Neural crest cell (in vitro differentiated cells): ENCODE measurements around the gene EMILIN1. TPM values are rescaled to one million over a fixed set of nuclear protein-coding genes. Genes with fewer than 3 reads are reported as not detected.

Source experiments
- DNase-seq: peaks from one replicate; pipeline ENCODE4 v3.0.0; 2021; ENCODE audit warnings: low read depth, mixed read lengths, low spot score
- H3K27ac Mint-ChIP-seq: one replicate; pipeline ENCODE4 v1.8.0; 2021; ENCODE audit warnings: mild to moderate bottlenecking, mixed read lengths; ENCODE audit not compliant: unreplicated experiment
- H3K27me3 Mint-ChIP-seq: 2 replicates; pipeline ENCODE4 v1.8.0; 2021; ENCODE audit warnings: low read depth, mild to moderate bottlenecking, mixed read lengths
- H3K36me3 Mint-ChIP-seq: 2 replicates; pipeline ENCODE4 v1.8.0; 2021; ENCODE audit warnings: low read depth, mild to moderate bottlenecking, mixed read lengths
- H3K4me1 Mint-ChIP-seq: 2 replicates; pipeline ENCODE4 v1.8.0; 2021; ENCODE audit warnings: mixed read lengths
- H3K4me3 Mint-ChIP-seq: one replicate; pipeline ENCODE4 v1.8.0; 2021; ENCODE audit warnings: mild to moderate bottlenecking, mixed read lengths
- H3K9me3 Mint-ChIP-seq: 2 replicates; pipeline ENCODE4 v1.8.0; 2021; ENCODE audit warnings: mixed read lengths
- CTCF ChIP-seq: fragments of 200-600 bp; sonication (generic); conservative IDR thresholded peaks from 2 replicates; pipeline ENCODE4 v1.5.0; 2021; ENCODE audit warnings: antibody characterized with exemption, mild to moderate bottlenecking
- total RNA-seq: library from RNA; stranded (reverse); gene quantifications from 2 replicates; pipeline ENCODE4 v1.2.1, GENCODE V29; 2021

Gene EMILIN1
- total RNA-seq, 1 donor from 2014 or later, result 24.1 TPM

- Mint-ChIP-seq H3K9me3 (no peaks in the 10 kb centered on the region), H3K27ac (no peak overlapping the region), H3K4me3 (no peak overlapping the region), H3K36me3 (no peaks in the 10 kb centered on the region), H3K27me3 (no peaks in the 10 kb centered on the region), H3K4me1 (no peaks in the 10 kb centered on the region)
- no peak for DNase-seq
- no peak for TF ChIP-seq CTCF
Observed at GRCh38 chr2:27042159-27042661, 36.2 kb upstream of the EMILIN1 start.

GRCh38 chr2:27042985-27043634, 35.3 kb upstream of the EMILIN1 start:
- H3K9me3 Mint-ChIP-seq, result no peaks in the 10 kb centered on the region
- no peak for DNase-seq
- peaks cover 3% of the 10 kb centered on the region for H3K27me3 Mint-ChIP-seq
- no peak overlapping the region for H3K4me3 Mint-ChIP-seq
- no peak overlapping the region for H3K27ac Mint-ChIP-seq
- peaks cover 4% of the 10 kb centered on the region for H3K4me1 Mint-ChIP-seq
- no peak for TF ChIP-seq CTCF
- no peaks in the 10 kb centered on the region for H3K36me3 Mint-ChIP-seq

GRCh38 chr2:27049422-27050280, 28.8 kb upstream of the EMILIN1 start:
- Mint-ChIP-seq H3K36me3 (peaks cover 12% of the 10 kb centered on the region), H3K4me3 (peak overlapping the region; percentile 99), H3K4me1 (peaks cover 32% of the 10 kb centered on the region), H3K27ac (peak overlapping the region; percentile 98), H3K9me3 (peaks cover 5% of the 10 kb centered on the region), H3K27me3 (peaks cover 22% of the 10 kb centered on the region)
- no peak for TF ChIP-seq CTCF
- DNase-seq, result peak; percentile 51

GRCh38 chr2:27050281-27050995, 28.0 kb upstream of the EMILIN1 start:
- H3K27me3 Mint-ChIP-seq, result peaks cover 22% of the 10 kb centered on the region
- peaks cover 32% of the 10 kb centered on the region for H3K4me1 Mint-ChIP-seq
- peak overlapping the region; percentile 98 for H3K27ac Mint-ChIP-seq
- H3K4me3 Mint-ChIP-seq, result peak overlapping the region; percentile 99
- TF ChIP-seq CTCF, result peak; percentile 61
- H3K36me3 Mint-ChIP-seq, result peaks cover 15% of the 10 kb centered on the region
- peaks cover 5% of the 10 kb centered on the region for H3K9me3 Mint-ChIP-seq
- peak; percentile 92 for DNase-seq
